ENCODE results near the gene ATRAID.
"Not testable (repeated sequence)": the region's sequence is repeated elsewhere in the genome, so short reads cannot be mapped to it uniquely, and the experiment has no call there.

Gene ATRAID

DNA sequence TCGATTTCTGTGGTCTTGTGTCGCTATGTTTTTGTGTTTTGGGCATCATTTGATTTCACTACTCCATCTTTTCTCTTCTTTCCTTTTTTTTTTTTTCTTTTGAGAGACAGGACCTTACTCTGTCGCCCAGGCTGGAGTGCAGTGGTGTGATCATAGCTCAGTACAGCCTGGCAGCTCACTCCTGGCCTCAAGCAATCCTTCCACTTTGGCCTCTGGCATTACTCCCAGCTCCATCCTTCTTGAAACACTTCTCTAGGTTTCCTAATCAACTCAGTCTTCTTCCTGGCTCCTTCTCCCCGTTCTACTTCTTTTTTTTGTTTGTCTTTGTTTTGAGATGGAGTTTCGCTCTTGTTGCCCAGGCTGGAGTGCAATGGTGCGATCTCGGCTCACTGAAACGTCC, 36.5 kb upstream of the ATRAID start:
- Histone ChIP-seq H4K20me1 (ENCODE audit: insufficient read depth, low read length) (no peaks in the 10 kb centered on the region), H3K9me2 (ENCODE audit: low read depth, low read length) (no peaks in the 10 kb centered on the region), H2AFZ (ENCODE audit: low read length) (no peak overlapping the region), H3K9ac (ENCODE audit: low read length) (no peak overlapping the region), H3K36me3 (ENCODE audit: insufficient read depth, low read length) (no peaks in the 10 kb centered on the region), H3K9me3 (ENCODE audit: low read length) (no peaks in the 10 kb centered on the region), H3K4me1 (ENCODE audit: insufficient read depth, low read length, severe bottlenecking) (peaks cover 3% of the 10 kb centered on the region), H3K27ac (ENCODE audit: low read depth, low read length, poor library complexity, severe bottlenecking) (no peak overlapping the region), H3K27me3 (ENCODE audit: insufficient read depth, low read length) (no peaks in the 10 kb centered on the region), H3F3A (ENCODE audit: insufficient read depth, low read length) (no peaks in the 10 kb centered on the region), H3K79me2 (ENCODE audit: insufficient read depth, low read length) (no peaks in the 10 kb centered on the region), H3K4me2 (ENCODE audit: low read length) (no peak overlapping the region), H3K4me3 (ENCODE audit: low read depth, low read length, poor library complexity, severe bottlenecking) (no peak overlapping the region)
- no peak for TF ChIP-seq EZH2 (IDR thresholded peaks at IDR 0.05; ENCODE audit: borderline replicate concordance, low read length)
- TF ChIP-seq, protein P1, sequence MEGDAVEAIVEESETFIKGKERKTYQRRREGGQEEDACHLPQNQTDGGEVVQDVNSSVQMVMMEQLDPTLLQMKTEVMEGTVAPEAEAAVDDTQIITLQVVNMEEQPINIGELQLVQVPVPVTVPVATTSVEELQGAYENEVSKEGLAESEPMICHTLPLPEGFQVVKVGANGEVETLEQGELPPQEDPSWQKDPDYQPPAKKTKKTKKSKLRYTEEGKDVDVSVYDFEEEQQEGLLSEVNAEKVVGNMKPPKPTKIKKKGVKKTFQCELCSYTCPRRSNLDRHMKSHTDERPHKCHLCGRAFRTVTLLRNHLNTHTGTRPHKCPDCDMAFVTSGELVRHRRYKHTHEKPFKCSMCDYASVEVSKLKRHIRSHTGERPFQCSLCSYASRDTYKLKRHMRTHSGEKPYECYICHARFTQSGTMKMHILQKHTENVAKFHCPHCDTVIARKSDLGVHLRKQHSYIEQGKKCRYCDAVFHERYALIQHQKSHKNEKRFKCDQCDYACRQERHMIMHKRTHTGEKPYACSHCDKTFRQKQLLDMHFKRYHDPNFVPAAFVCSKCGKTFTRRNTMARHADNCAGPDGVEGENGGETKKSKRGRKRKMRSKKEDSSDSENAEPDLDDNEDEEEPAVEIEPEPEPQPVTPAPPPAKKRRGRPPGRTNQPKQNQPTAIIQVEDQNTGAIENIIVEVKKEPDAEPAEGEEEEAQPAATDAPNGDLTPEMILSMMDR (IDR thresholded peaks at IDR 0.05; ENCODE audit: low read length) = no peak

DNA sequence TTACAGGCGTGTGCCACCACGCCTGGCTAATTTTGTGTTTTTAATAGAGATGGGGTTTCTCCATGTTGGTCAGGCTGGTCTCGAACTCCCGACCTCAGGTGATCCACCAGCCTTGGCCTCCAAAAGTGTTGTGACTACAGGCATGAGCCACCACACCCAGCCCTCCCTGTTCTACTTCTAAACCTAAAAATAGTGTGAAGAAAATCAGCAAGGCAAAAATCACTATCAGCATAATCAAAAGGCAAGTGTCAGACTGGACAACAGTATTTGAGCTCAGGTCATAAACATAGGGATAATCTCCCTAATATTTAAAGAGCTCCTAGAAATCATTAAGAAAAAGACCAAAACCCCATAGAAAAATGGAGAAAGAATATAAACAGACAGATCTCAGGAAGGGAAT, 36.1 kb upstream of the ATRAID start:
- H3K4me3 ChIP-seq (ENCODE audit: low read depth, low read length, poor library complexity, severe bottlenecking); H3F3A ChIP-seq (ENCODE audit: insufficient read depth, low read length); H3K27me3 ChIP-seq (ENCODE audit: insufficient read depth, low read length); H3K4me2 ChIP-seq (ENCODE audit: low read length); H3K9me2 ChIP-seq (ENCODE audit: low read depth, low read length); H3K9me3 ChIP-seq (ENCODE audit: low read length); H3K79me2 ChIP-seq (ENCODE audit: insufficient read depth, low read length); H3K36me3 ChIP-seq (ENCODE audit: insufficient read depth, low read length); H3K27ac ChIP-seq (ENCODE audit: low read depth, low read length, poor library complexity, severe bottlenecking); H4K20me1 ChIP-seq (ENCODE audit: insufficient read depth, low read length); H2AFZ ChIP-seq (ENCODE audit: low read length); H3K4me1 ChIP-seq (ENCODE audit: insufficient read depth, low read length, severe bottlenecking); H3K9ac ChIP-seq (ENCODE audit: low read length): not testable (repeated sequence)

DNA sequence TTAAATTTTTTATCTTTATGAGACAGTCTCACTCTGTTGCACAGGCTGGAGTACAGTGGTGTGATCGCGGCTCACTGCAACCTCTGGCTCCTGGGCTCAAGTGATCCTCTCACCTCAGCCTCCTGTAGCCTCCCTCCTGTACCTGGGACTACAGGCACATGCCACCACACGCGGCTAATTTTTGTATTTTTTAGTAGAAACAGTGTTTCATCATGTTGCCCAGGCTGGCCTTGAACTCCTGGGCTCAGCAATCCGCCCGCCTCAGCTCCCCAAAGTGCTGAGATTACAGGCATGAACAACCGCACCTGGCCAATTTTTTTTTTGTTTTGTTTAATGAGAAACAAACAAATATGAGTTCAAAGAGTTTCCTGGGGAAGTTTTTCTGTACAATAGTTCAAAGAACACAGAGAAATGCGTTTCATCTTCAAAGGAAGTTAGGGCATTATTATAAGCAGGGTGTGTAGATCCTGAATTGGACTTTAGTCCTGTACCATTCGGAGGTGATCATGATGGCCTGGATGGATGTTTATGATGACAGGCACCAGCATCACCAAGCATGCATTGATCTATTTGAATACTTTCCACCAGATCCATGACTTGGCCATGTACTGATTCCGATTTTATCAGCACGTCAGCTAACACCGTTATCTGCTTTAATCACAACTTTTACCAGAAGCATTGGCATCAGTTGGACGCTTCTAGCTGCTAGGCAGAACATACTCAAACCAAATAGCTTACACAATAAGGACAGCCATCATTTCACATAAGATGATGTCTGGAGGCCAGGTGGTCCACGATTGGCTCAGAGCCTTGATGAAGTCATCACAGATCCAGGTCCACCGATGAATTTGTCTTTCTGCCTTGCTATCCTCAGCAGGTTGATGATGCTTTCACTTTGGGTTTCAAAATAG, 34.1 kb upstream of the ATRAID start:
- no peak overlapping the region for H3K9ac ChIP-seq (ENCODE audit: low read length)
- H3K4me3 ChIP-seq (ENCODE audit: low read depth, low read length, poor library complexity, severe bottlenecking) = no peak overlapping the region
- no peaks in the 10 kb centered on the region for H3K27me3 ChIP-seq (ENCODE audit: insufficient read depth, low read length)

More for the DNA sequence above, 34.1 kb upstream of the ATRAID start:
- Histone ChIP-seq H2AFZ (ENCODE audit: low read length) (no peak overlapping the region), H3K9me2 (ENCODE audit: low read depth, low read length) (no peaks in the 10 kb centered on the region), H3K4me2 (ENCODE audit: low read length) (no peak overlapping the region), H4K20me1 (ENCODE audit: insufficient read depth, low read length) (no peaks in the 10 kb centered on the region), H3K27ac (ENCODE audit: low read depth, low read length, poor library complexity, severe bottlenecking) (no peak overlapping the region), H3K9me3 (ENCODE audit: low read length) (no peaks in the 10 kb centered on the region), H3F3A (ENCODE audit: insufficient read depth, low read length) (no peaks in the 10 kb centered on the region), H3K4me1 (ENCODE audit: insufficient read depth, low read length, severe bottlenecking) (no peaks in the 10 kb centered on the region), H3K36me3 (ENCODE audit: insufficient read depth, low read length) (no peaks in the 10 kb centered on the region), H3K79me2 (ENCODE audit: insufficient read depth, low read length) (no peaks in the 10 kb centered on the region)
- TF ChIP-seq, protein P1 (IDR thresholded peaks at IDR 0.05; ENCODE audit: low read length) = no peak
- no peak for TF ChIP-seq EZH2 (IDR thresholded peaks at IDR 0.05; ENCODE audit: borderline replicate concordance, low read length)
